Hematopoietic multipotent progenitor cell treated with erythropoietin and hydrocortisone succinate and interleukin-3 and kit ligand, for 6 days (in vitro differentiated cells): ENCODE measurements around the gene CYP4F8.

Experiments used
- DNase-seq: peaks from one replicate; pipeline ENCODE4 v3.0.0-alpha.2; 2015

Gene CYP4F8

GRCh38 chr19:15616627-15617270 is 1.7 kb downstream of the CYP4F8 start:
- no peak for DNase-seq

DNA sequence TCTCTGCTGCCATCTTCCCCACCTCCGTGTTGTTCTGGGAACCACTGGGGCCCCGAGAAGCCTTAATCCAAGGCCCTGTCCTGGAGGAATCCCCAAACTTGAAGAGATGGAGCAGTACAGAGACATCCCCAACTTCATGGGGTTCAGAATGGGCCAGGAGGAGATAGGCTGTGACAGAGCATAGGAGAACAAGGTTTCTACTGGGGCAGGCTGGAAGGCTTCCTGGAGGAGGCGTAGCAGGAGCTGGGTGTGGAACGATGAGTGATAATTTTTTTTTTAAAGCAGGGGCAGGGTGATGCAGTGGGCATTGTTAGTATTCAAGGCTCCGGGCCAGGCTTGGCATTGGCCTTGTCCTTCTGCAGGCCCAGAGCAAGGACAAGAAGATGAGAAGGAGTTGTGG is 3.3 kb downstream of the CYP4F8 start:
- DNase-seq: no peak

- no peak for DNase-seq
Measured at GRCh38 chr19:15621801-15622200, 6.8 kb downstream of the CYP4F8 start.

- no peak for DNase-seq
Measured at GRCh38 chr19:15622991-15623390, 8.0 kb downstream of the CYP4F8 start.

DNA sequence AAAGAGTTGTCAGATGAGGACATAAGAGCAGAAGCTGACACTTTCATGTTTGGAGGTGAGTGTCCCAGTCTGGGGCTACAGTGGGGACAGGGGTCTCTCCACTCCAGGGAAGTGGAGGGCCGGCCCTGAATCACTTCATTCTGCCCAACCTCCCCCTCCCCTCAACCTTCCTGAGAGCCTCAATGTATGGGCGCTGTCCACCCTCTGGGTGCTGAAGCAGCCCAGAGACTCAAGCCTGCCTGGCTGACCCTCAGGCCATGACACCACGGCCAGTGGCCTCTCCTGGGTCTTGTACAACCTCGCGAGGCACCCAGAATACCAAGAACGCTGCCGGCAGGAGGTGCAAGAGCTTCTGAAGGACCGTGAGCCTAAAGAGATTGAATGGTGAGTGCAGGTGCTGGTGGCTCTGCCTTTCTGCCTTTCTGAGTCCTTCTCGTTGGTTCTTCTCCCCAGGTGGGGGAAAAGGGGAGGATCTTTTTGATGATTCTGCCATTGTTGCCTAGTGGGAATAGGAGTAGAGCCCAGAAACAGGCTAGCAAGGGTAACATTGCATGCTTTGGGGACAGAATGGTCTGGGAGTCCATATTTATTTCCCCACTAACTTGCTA is 8.8 kb downstream of the CYP4F8 start:
- peak; percentile 43 for DNase-seq

DNA sequence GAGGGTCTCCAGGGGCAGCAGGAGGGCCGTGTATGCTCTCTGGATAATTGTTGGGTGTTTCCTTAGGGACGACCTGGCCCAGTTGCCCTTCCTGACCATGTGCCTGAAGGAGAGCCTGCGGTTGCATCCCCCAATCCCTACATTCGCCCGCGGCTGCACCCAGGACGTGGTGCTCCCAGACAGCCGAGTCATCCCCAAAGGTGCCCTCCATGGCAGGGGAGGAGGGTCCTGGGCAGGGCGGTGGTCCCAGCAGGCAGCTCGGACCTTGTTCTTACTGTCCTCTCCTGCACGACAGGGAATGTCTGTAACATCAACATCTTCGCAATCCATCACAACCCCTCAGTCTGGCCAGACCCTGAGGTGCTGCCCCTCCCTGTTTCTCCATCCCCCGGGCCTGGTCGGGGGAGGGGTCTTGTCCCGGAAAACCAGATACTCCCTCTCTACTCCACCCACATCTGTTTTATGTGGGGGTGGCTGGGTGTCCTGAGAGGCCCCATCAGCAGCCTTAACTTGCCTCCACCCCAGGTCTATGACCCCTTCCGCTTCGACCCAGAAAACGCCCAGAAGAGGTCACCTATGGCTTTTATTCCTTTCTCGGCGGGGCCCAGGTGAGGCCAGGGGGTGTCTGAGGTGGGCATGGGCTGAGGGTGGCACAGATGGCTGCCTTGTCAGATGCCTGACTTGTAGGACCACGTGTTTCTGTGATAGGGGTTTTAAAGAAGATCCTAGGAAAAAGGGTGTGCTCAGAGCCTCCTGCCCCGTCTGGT is 13.4 kb downstream of the CYP4F8 start:
- DNase-seq: no peak

- DNase-seq: peak; percentile 86
Measured at GRCh38 chr19:15629003-15629880, 14.2 kb downstream of the CYP4F8 start.

GRCh38 chr19:15631817-15632216 is 16.8 kb downstream of the CYP4F8 start:
- DNase-seq: peak; percentile 77

DNA sequence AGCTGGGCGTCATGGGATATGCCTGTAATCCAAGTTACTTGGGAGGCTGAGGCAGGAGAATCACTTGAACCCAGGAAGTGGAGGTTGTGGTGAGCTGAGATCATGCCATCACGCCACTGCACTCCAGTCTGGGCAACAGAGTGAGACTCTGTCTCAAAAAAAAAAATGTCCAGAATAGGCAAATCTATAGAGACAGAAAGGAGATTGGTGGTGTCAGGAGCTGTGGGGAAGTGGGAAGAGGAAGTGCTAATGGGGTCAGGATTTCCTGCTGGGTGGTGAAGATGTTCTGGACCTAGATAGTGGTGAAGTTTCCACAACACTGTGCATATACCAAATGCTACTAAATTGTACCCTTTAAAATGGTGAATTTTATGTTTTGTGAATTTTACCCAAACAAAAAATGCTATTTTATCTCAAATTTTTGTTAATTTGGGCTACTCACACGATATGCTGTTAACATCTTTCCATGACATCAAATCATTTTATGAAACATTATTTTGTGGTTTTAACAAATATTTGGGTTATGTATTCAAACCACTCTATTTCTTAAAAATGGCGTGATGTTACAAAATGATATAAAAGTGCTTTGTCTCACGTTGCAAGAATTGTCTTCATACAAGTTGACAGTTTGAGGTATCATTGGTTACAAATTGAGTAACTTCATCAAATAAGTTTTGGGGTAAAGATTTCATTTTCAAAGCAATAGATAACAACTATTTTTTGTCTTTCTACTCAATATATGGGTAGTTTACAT is 18.2 kb downstream of the CYP4F8 start:
- peak; percentile 42 for DNase-seq

GRCh38 chr19:15634105-15634504 is 19.1 kb downstream of the CYP4F8 start:
- no peak for DNase-seq

DNA sequence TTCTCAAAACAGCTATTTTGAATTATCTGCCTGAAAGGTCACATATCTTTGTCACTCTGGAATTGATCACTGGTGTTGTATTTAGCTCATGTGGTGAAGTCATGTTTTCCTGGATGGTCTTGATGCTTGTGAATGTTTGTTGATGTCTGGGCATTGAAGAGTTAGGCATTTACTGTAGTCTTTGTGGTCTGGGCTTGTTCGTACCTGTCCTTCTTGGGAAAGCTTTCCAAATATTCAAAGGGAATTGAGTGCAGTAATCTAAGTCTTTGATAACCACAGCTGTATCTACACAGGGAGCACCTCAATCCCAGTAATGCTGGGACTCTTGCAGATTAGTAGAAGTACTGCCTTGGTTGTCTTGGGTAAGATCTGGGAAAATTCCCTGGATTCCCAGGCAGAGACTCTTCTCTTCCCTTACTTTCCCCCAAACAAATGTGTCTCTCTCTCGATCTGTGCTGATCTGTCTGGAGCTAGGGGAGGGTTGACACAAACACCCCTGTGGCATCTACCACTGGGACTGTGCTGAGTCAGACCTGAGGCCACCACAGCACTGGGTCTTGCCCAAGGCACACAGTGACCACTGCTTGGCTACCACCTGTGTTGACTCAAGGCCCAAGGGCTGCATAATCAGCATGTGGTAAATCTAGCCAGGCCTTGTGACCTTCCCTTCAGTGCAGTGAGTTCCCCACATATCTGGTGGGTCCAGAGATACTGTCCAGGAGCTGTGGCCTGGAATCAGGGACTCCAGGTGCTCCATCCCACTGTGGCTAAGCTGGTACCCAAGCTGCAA is 20.2 kb downstream of the CYP4F8 start:
- DNase-seq: peak; percentile 49

DNA sequence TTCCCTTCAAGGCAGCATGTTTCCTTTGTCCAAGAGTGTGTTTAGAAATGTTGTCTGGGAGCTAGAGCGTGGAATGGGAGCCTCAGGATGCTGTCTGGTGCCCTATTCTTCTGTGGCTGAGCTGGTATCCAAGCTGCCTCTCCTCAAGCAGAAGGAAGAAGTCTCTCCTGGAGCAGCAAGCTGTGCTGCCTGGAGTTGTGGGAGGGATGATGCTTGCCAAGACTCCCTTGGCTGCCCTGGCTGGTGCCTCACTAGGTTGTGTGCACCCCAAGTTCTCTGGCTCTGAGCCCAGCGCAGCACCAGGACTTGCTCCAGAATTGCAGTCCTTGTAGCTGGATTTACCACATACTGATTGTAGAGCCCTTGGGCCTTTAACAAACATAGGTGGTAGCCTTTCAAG is 21.0 kb downstream of the CYP4F8 start:
- no peak for DNase-seq

GRCh38 chr19:15639596-15639995 is 24.6 kb downstream of the CYP4F8 start:
- peak; percentile 23 for DNase-seq

DNA sequence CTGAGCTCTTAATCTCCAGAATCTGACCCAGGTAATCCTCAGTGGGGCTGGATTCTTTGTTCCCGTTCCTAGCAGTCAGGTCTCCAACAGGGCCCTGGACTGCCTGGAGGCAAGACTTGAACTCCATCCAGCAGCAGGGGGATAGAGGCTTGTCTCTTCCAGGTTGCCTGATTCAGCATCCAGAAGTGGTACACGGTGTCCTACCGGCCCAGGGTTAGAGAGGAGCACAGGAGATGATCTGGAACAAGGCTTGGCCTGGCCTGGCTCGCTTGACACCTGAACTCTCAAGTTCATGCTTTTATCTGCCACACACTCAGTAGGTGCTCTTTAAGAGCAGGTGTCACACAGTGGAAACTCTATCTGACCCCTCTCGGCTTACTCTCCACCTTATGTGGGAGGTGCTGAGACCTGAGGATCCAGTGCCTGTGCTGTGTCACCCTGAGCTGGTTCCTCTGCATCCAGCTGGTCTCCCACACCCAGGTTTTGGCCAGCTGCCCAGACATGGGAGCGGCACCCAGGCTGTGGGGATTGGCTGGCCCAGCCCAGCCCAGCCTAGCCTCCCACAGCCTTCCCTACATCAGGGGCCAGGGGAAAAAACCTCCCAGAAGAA is 25.4 kb downstream of the CYP4F8 start, which contains the start of gene CYP4F3:
CYP4F3 (plus strand) TSS at position 604 of the 610 bp plus-strand sequence. CDS start 519 bp downstream, outside the sequence.
- peak; percentile 95 for DNase-seq

- DNase-seq: peak; percentile 43
Measured at GRCh38 chr19:15640904-15641597, 26.0 kb downstream of the CYP4F8 start.

- peak; percentile 68 for DNase-seq
Measured at GRCh38 chr19:15641901-15642491, 27.0 kb downstream of the CYP4F8 start.

DNA sequence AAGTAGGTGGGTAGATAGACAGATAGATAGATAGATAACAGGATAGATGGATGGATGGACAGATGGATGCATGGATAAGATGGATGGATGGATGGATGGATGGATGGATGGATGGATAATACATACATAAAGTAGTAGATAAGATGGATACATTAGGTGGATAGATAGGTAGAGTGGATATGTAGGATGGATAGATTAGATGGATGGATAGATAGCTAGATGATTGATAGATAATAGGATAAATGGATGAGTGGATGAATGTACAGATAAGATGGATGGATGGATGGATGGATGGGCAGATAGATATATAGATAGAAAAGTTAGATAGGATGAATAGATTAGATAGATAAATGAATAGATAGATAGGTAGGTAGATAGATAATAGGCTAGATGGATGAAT is 27.8 kb downstream of the CYP4F8 start:
- DNase-seq: no peak

GRCh38 chr19:15643387-15643786 is 28.4 kb downstream of the CYP4F8 start:
- DNase-seq: no peak

DNA sequence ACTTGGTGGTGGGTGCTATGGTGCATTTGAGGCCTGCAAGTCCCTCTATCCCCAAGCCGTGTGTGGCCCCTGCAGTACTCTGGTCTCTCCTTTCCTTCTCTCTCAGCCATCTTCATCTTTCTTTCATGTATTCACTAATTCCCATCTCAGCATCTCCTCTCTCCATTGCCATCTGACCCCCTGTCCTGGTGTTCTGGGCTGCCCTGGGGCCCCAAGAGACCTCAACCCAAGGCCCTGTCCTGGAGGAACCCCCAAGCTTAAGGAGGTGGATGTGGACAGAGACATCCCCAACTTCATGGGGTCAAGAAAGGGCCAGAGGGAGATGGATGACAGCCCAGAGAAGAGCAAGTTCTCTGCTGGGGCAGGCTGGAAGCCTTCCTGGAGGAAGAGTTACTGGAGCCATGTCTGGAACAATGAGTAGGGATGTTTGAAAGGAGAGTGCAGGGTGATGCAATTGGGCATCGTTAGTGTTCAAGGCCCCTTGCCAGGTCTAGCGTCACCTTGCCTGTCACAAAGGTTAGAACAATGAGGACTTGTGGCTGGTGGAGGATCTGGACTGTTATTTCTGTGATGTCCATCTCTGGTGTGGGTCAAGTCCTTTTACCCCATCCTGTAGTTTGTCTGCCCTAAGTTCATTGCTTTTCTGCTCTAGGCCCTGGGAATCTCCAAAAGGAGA is 29.2 kb downstream of the CYP4F8 start:
- no peak for DNase-seq
